SK-N-SH (cell line): ENCODE data around the gene CUEDC1. TPM values are rescaled to one million over a fixed set of nuclear protein-coding genes. Genes with fewer than 3 reads are reported as not detected.
A peak's percentile ranks its signal among the peaks of the same experiment; 100 is the strongest.

Experiments
- CTCF ChIA-PET: fragments of 300-600, 350-600 bp; formaldehyde crosslinking; extraction: SDS; loops from one replicate; lab custom pipeline; 2021; lab: Yijun Ruan, JAX
- POLR2A ChIA-PET: fragments of 350-600 bp; sonication (Branson Sonifier 250); formaldehyde crosslinking; extraction: SDS; loops from one replicate; lab custom pipeline; 2020; ENCODE audit warnings: antibody characterized with exemption, inconsistent platforms; lab: Yijun Ruan, JAX
- DNase-seq: peaks from one replicate; pipeline ENCODE4 v3.0.0; 2012
- H2AFZ ChIP-seq: fragments of 200-600 bp; sonication (generic); 2 replicates; pipeline ENCODE4 v1.8.1; 2016; ENCODE audit warnings: antibody characterized with exemption, mild to moderate bottlenecking, low read depth
- H3F3A ChIP-seq: fragments of 200-600 bp; sonication (generic); replicated peaks from 2 replicates; pipeline ENCODE3; 2016; ENCODE audit warnings: antibody characterized with exemption, mild to moderate bottlenecking; ENCODE audit not compliant: insufficient read depth
- H3K27ac ChIP-seq, 2 experiments: fragments of 200-500 bp in 1 of 2; fragments of 200-600 bp in 1 of 2; sonication (Bioruptor generic) in 1 of 2; sonication (generic), shearing (Covaris generic) in 1 of 2; 2 replicates each; pipeline versions ENCODE4 v1.5.1 to v1.6.1; 2014 to 2016; ENCODE audit warnings: low read depth in 2 of 2, inconsistent platforms in 1 of 2, low read length in 1 of 2, mild to moderate bottlenecking in 1 of 2, mixed read lengths in 1 of 2
- H3K27me3 ChIP-seq: fragments of 200-600 bp; sonication (generic), shearing (Covaris generic); 2 replicates; pipeline ENCODE4 v1.6.1; 2016; ENCODE audit warnings: mixed run types; ENCODE audit not compliant: insufficient read depth
- H3K36me3 ChIP-seq, 2 experiments: fragments of 200-500 bp in 1 of 2; fragments of 200-600 bp in 1 of 2; sonication (Bioruptor generic) in 1 of 2; sonication (generic) in 1 of 2; replicated peaks in 1 of 2; 2 replicates each; pipeline versions ENCODE3 to v1.5.1; 2014 to 2016; ENCODE audit warnings: low read length in 1 of 2, mild to moderate bottlenecking in 1 of 2; ENCODE audit not compliant: insufficient read depth in 2 of 2, control insufficient read depth in 1 of 2
- H3K4me1 ChIP-seq, 2 experiments: fragments of 200-500 bp in 1 of 2; fragments of 200-600 bp in 1 of 2; sonication (Bioruptor generic) in 1 of 2; sonication (generic), shearing (Covaris generic) in 1 of 2; 2 replicates each; pipeline versions ENCODE4 v1.5.1 to v1.6.1; 2014 to 2016; ENCODE audit warnings: low read depth in 1 of 2, low read length in 1 of 2, mixed run types in 1 of 2; ENCODE audit not compliant: insufficient read depth in 2 of 2, control insufficient read depth in 1 of 2
- H3K4me2 ChIP-seq: fragments of 200-600 bp; sonication (generic), shearing (Covaris generic); 2 replicates; pipeline ENCODE4 v1.6.1; 2017; ENCODE audit warnings: mixed run types
- H3K4me3 ChIP-seq, 2 experiments: fragments of 200-500 bp in 1 of 2; fragments of 200-600 bp in 1 of 2; sonication (Bioruptor generic) in 1 of 2; sonication (generic), shearing (Covaris generic) in 1 of 2; 2 replicates each; pipeline versions ENCODE4 v1.5.1 to v1.8.1; 2014 to 2016; ENCODE audit warnings: low read depth in 2 of 2, inconsistent platforms in 1 of 2, low read length in 1 of 2, mild to moderate bottlenecking in 1 of 2, mixed read lengths in 1 of 2, moderate library complexity in 1 of 2
- H3K79me2 ChIP-seq: fragments of 200-600 bp; sonication (generic); 2 replicates; pipeline ENCODE4 v1.8.1; 2017; ENCODE audit warnings: mild to moderate bottlenecking; ENCODE audit not compliant: insufficient read depth
- H3K9ac ChIP-seq: fragments of 200-600 bp; sonication (generic); 2 replicates; pipeline ENCODE4 v1.6.1; 2017; ENCODE audit warnings: mixed run types
- H3K9me2 ChIP-seq: fragments of 200-600 bp; sonication (generic); 2 replicates; pipeline ENCODE4 v1.6.1; 2017; ENCODE audit warnings: mixed run types
- H3K9me3 ChIP-seq: fragments of 200-600 bp; sonication (generic); 2 replicates; pipeline ENCODE4 v1.6.1; 2017; ENCODE audit warnings: mixed run types, mild to moderate bottlenecking, moderate library complexity
- H4K20me1 ChIP-seq: fragments of 200-600 bp; sonication (generic); 2 replicates; pipeline ENCODE4 v1.6.1; 2017; ENCODE audit warnings: mild to moderate bottlenecking, mixed run types; ENCODE audit not compliant: insufficient read depth
- CHD2 ChIP-seq: fragments of 150-350 bp; IDR thresholded peaks from 2 replicates; pipeline ENCODE4 v1.6.1; 2018; ENCODE audit warnings: low read length; ENCODE audit not compliant: partially characterized antibody
- ELF1 ChIP-seq: IDR thresholded peaks from 2 replicates; pipeline ENCODE4 v1.4.0; 2012
- EP300 ChIP-seq, 2 experiments: IDR thresholded peaks; 2 replicates each; pipeline versions ENCODE4 v1.4.0 to v1.6.1; 2012; ENCODE audit warnings: borderline replicate concordance in 1 of 2, low read depth in 1 of 2, low read length in 1 of 2
- EZH2phosphoT487 ChIP-seq: fragments of 200-600 bp; sonication (generic); IDR thresholded peaks from 2 replicates; pipeline ENCODE4 v1.6.1; 2017; ENCODE audit warnings: low read depth, mixed run types, mild to moderate bottlenecking, antibody characterized with exemption, moderate library complexity, borderline replicate concordance
- FOXM1 ChIP-seq: IDR thresholded peaks from 2 replicates; pipeline ENCODE4 v1.4.0; 2012; ENCODE audit warnings: low read depth, mild to moderate bottlenecking
- GABPA ChIP-seq: IDR thresholded peaks from 2 replicates; pipeline ENCODE4 v1.4.0; 2012; ENCODE audit warnings: low read depth, mild to moderate bottlenecking
- GATA2 ChIP-seq: sonication (generic); formaldehyde crosslinking; IDR thresholded peaks from 2 replicates; pipeline ENCODE4 v1.5.0; 2020; ENCODE audit warnings: mild to moderate bottlenecking, missing genetic modification reagents
- MEF2A ChIP-seq: IDR thresholded peaks from 2 replicates; pipeline ENCODE4 v1.4.0; 2012; ENCODE audit warnings: low read depth, borderline replicate concordance
- MXI1 ChIP-seq: IDR thresholded peaks from 2 replicates; pipeline ENCODE4 v1.6.1; 2012; ENCODE audit warnings: mild to moderate bottlenecking, low read depth, low read length, improper control_type of control experiment
- NFIC ChIP-seq: IDR thresholded peaks from 2 replicates; pipeline ENCODE4 v1.4.0; 2012; ENCODE audit warnings: borderline replicate concordance
- POLR2AphosphoS5 ChIP-seq: IDR thresholded peaks from 2 replicates; pipeline ENCODE4 v1.6.1; 2012; ENCODE audit warnings: low read depth, low read length
- RAD21 ChIP-seq: IDR thresholded peaks from 2 replicates; pipeline ENCODE4 v1.6.1; 2012; ENCODE audit warnings: mild to moderate bottlenecking, low read length
- RCOR1 ChIP-seq: fragments of 150-350 bp; IDR thresholded peaks from 2 replicates; pipeline ENCODE4 v1.6.1; 2017; ENCODE audit warnings: antibody characterized with exemption, low read length
- RFX5 ChIP-seq: IDR thresholded peaks from 2 replicates; pipeline ENCODE4 v1.6.1; 2012; ENCODE audit warnings: mild to moderate bottlenecking, improper control_type of control experiment, low read length
- RXRA ChIP-seq: IDR thresholded peaks from 2 replicates; pipeline ENCODE4 v1.4.0; 2012; ENCODE audit warnings: low read depth, mild to moderate bottlenecking, borderline replicate concordance
- SMC3 ChIP-seq: IDR thresholded peaks from 2 replicates; pipeline ENCODE4 v1.6.1; 2012; ENCODE audit warnings: low read depth, low read length, improper control_type of control experiment
- TAF1 ChIP-seq: IDR thresholded peaks from 2 replicates; pipeline ENCODE4 v1.6.1; 2012; ENCODE audit warnings: low read depth, mild to moderate bottlenecking, low read length, moderate library complexity, borderline replicate concordance
- TCF12 ChIP-seq: IDR thresholded peaks from 2 replicates; pipeline ENCODE4 v1.4.0; 2012
- YY1 ChIP-seq: IDR thresholded peaks from 2 replicates; pipeline ENCODE4 v1.4.0; 2012; ENCODE audit warnings: low read depth, mild to moderate bottlenecking
- WGBS: methylation state at CpG from one replicate; pipeline ENCODE4 v1.1.6; 2017; ENCODE audit warnings: low lambda C conversion rate; 5-methylcytosine and 5-hydroxymethylcytosine counted together
- polyA plus RNA-seq, 3 experiments: library from polyadenylated mRNA; depleted of rRNA; stranded (reverse); fragments of >200 nt; gene quantifications; 2 replicates each; pipeline ENCODE4 v1.2.3, GENCODE V29; 2012
- TF ChIP-seq, protein P1 (sequence below): IDR thresholded peaks from 2 replicates; pipeline ENCODE4 v1.4.0; 2012; ENCODE audit warnings: low read depth, borderline replicate concordance
- TF ChIP-seq, protein P2 (sequence below): IDR thresholded peaks from 2 replicates; pipeline ENCODE4 v1.4.0; 2012; ENCODE audit warnings: low read depth

CUEDC1 gene
- polyA plus RNA-seq, 1 of the 3 experiments (the other 2 are of a cell fraction) = 58.9 TPM

DNA sequence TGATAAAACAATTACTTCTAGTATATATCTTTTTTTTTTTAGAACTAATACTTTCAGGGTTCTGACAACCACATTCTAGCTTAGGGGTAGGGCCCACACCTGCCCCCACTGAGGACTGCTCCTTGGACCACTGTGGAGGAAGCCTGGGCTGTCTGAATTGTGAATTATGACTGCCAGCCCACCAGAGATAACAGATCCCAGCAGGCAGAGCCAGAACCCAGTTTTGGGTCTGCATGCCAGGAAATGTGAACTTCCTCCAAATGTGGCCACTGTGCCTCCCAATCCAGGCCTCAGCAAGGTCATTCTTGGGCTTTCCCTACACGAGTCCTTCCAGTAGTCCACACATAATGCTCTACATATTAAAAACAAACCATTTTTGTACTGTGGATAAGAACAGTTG is 16.9 kb upstream of the CUEDC1 start (continued):
- no peak for TF ChIP-seq TAF1
- TF ChIP-seq MXI1 = 0 out of 2 replicates have a peak, but pooled peaks have one; percentile 22
- no peak for TF ChIP-seq NFIC
- no peak for TF ChIP-seq GABPA
- TF ChIP-seq SMC3 = no peak
- TF ChIP-seq TCF12 = no peak
- TF ChIP-seq ELF1 = no peak
- TF ChIP-seq, protein P1, sequence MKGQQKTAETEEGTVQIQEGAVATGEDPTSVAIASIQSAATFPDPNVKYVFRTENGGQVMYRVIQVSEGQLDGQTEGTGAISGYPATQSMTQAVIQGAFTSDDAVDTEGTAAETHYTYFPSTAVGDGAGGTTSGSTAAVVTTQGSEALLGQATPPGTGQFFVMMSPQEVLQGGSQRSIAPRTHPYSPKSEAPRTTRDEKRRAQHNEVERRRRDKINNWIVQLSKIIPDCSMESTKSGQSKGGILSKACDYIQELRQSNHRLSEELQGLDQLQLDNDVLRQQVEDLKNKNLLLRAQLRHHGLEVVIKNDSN = no peak
- peak in 1 of 2 experiments; percentile 63; a peak in 2 of 4 replicates for TF ChIP-seq EP300 (IDR thresholded peaks at IDR 0.05; ENCODE audit: borderline replicate concordance in 1 of 2, low read depth in 1 of 2, low read length in 1 of 2)
- TF ChIP-seq CHD2 = peak; percentile 54
- TF ChIP-seq RXRA = no peak
- TF ChIP-seq, all 33 proteins: peak for 6

DNA sequence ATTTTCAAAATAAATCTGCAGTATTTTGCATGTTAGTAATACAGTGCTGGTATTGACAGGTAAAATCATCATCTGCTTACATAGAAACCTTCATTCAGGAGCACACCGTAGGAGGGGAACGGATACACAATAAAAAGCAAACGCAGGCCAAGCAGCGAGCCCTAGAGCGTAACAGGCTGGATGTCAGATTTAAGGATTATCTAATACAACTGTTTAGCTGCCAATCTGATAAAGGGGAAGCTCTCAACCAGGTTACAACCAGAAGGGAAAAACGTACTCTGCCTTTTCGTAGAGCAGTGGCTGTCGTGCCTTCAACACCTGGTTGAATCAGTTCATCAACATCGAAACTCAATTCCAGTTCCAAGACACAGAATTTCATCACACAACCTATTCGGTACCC is 16.4 kb upstream of the CUEDC1 start:
- peak; percentile 73 for DNase-seq
- CTCF ChIA-PET = interaction anchor here (0.7 to 3.2 kb wide), 21 partner anchors 10 to 427 kb away, joined by 3 to 15 read pairs (median 4); no protein-coding TSS in a partner anchor
- Histone ChIP-seq H2AFZ (no peak overlapping the region), H3K4me2 (no peak overlapping the region), H3K27me3 (no peaks in the 10 kb centered on the region), H3K9ac (no peak overlapping the region), H3K79me2 (peaks cover 16% of the 10 kb centered on the region; the same call in 1 of the 2 replicates), H3F3A (peaks cover 21% of the 10 kb centered on the region), H3K4me3 (no peak overlapping the region), H3K4me1 (peaks cover 13 to 25% of the 10 kb centered on the region in 2 experiments; a peak in 2 of 4 replicates), H3K27ac (peak overlapping the region; percentile 42 to 72), H3K36me3 (peaks cover 39 to 42% of the 10 kb centered on the region in 2 experiments), H3K9me2 (no peaks in the 10 kb centered on the region), H3K9me3 (no peaks in the 10 kb centered on the region), H4K20me1 (0 out of 2 replicates have a peak, but pooled peaks cover 8% of the 10 kb centered on the region)
- WGBS = 83% methylated on average over 10 of the region's 10 CpGs
- TF ChIP-seq CHD2 (peak; percentile 51), POLR2AphosphoS5 (no peak), GATA2 (CRISPR knock-in tag) (peak; percentile 88), FOXM1 (no peak), MXI1 (peak; percentile 76; the same call in 1 of the 2 replicates), EP300 (IDR thresholded peaks at IDR 0.05; ENCODE audit: borderline replicate concordance in 1 of 2, low read depth in 1 of 2, low read length in 1 of 2) (peak in 1 of 2 experiments; percentile 82; a peak in 2 of 4 replicates), RCOR1 (peak; percentile 75; the same call in 1 of the 2 replicates), ELF1 (no peak), SMC3 (0 out of 2 replicates have a peak, but pooled peaks have one; percentile 1), EZH2phosphoT487 (no peak), RFX5 (no peak), YY1 (no peak), MEF2A (no peak), RAD21 (peak; percentile 29; the same call in 1 of the 2 replicates)
- TF ChIP-seq, protein P2, sequence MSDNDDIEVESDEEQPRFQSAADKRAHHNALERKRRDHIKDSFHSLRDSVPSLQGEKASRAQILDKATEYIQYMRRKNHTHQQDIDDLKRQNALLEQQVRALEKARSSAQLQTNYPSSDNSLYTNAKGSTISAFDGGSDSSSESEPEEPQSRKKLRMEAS = no peak
- POLR2A ChIA-PET = interaction anchor here (0.9 to 1.4 kb wide), 6 partner anchors 17 to 111 kb away, joined by 3 to 8 read pairs (median 3); partner anchors contain the start of genes CUEDC1 and SRSF1
